HepG2 (cell line): Measurements from ENCODE around the gene C22orf31. TPM values are rescaled to one million over a fixed set of nuclear protein-coding genes. Genes with fewer than 3 reads are reported as not detected.

ENCODE experiments used
- DPF2 ChIP-seq: sonication (generic); formaldehyde crosslinking; IDR thresholded peaks from 2 replicates; pipeline ENCODE4 v1.4.0; 2020; ENCODE audit warnings: mild to moderate bottlenecking, low read depth, missing genetic modification reagents, borderline replicate concordance
- EP300 ChIP-seq, 3 experiments: sonication (generic) in 1 of 3; formaldehyde crosslinking in 1 of 3; IDR thresholded peaks; 2 replicates each; pipeline versions ENCODE4 v1.5.1 to v1.6.1; 2011 to 2020; ENCODE audit warnings: low read depth in 2 of 3, low read length in 2 of 3, borderline replicate concordance in 1 of 3, improper control_type of control experiment in 1 of 3, mild to moderate bottlenecking in 1 of 3, missing genetic modification reagents in 1 of 3, moderate library complexity in 1 of 3
- ETV5 ChIP-seq: IDR thresholded peaks from 2 replicates; pipeline ENCODE4 v1.6.1; 2018; ENCODE audit warnings: missing biosample characterization, missing genetic modification reagents, inconsistent platforms, borderline replicate concordance
- FOXA1 ChIP-seq, 2 experiments: fragments of 450-650 bp in 1 of 2; sonication (generic) in 1 of 2; formaldehyde crosslinking in 1 of 2; IDR thresholded peaks; 2 replicates each; pipeline versions ENCODE4 v1.4.0 to v1.6.1; 2016 to 2020; ENCODE audit warnings: missing genetic modification reagents in 1 of 2
- HNF4A ChIP-seq: sonication (generic); formaldehyde crosslinking; IDR thresholded peaks from 2 replicates; pipeline ENCODE4 v1.4.0; 2020; ENCODE audit warnings: missing genetic modification reagents
- SETDB1 ChIP-seq: sonication (generic); formaldehyde crosslinking; IDR thresholded peaks from 2 replicates; pipeline ENCODE4 v1.5.1; 2020; ENCODE audit warnings: missing genetic modification reagents, mild to moderate bottlenecking, borderline replicate concordance
- SMYD3 ChIP-seq: sonication (generic); formaldehyde crosslinking; IDR thresholded peaks from 2 replicates; pipeline ENCODE4 v1.8.1; 2023; ENCODE audit warnings: mild to moderate bottlenecking, missing genetic modification reagents
- ZNF30 ChIP-seq: sonication (generic); formaldehyde crosslinking; IDR thresholded peaks from 2 replicates; pipeline ENCODE4 v1.5.0; 2020; ENCODE audit warnings: mild to moderate bottlenecking, missing genetic modification reagents
- ZNF777 ChIP-seq: sonication (generic); formaldehyde crosslinking; IDR thresholded peaks from 2 replicates; pipeline ENCODE4 v1.4.0; 2020; ENCODE audit warnings: missing genetic modification reagents
- ZNF878 ChIP-seq: sonication (generic); formaldehyde crosslinking; IDR thresholded peaks from 2 replicates; pipeline ENCODE4 v1.8.1; 2023; ENCODE audit warnings: mild to moderate bottlenecking, missing genetic modification reagents, moderate library complexity
- ZNF883 ChIP-seq: sonication (generic); formaldehyde crosslinking; IDR thresholded peaks from 2 replicates; pipeline ENCODE4 v1.5.1; 2020; ENCODE audit warnings: mild to moderate bottlenecking, missing genetic modification reagents; ENCODE audit errors: not compliant biosample characterization
- polyA plus RNA-seq, 8 experiments: library from polyadenylated mRNA; depleted of rRNA in 3 of 8; stranded (reverse) in 7 of 8; unstranded in 1 of 8; fragments of >200 nt; fragmentation: Illumina TruSeq in 4 of 8; extraction: Trizol in 4 of 8; gene quantifications; 2 replicates each; pipeline versions ENCODE4 v1.2.1 to v1.2.3, GENCODE V29; 2011 to 2016; ENCODE audit warnings: low read depth in 4 of 8, missing spikeins in 1 of 8, mixed read lengths in 1 of 8; ENCODE audit not compliant: insufficient read depth in 1 of 8
- total RNA-seq, 5 experiments: library from RNA; depleted of rRNA; stranded (reverse); fragments of >200 nt; fragmentation: Illumina TruSeq; extraction: Trizol; gene quantifications; 2 replicates each; pipeline ENCODE4 v1.2.3, GENCODE V29; 2016; ENCODE audit warnings: low read depth in 1 of 5
- TF ChIP-seq, protein P1 (sequence below): sonication (generic); formaldehyde crosslinking; IDR thresholded peaks from 2 replicates; pipeline ENCODE4 v1.4.0; 2020; ENCODE audit warnings: missing genetic modification reagents, borderline replicate concordance
- TF ChIP-seq, protein P2 (sequence below): sonication (generic); formaldehyde crosslinking; IDR thresholded peaks from 2 replicates; pipeline ENCODE4 v1.5.0; 2020; ENCODE audit warnings: missing genetic modification reagents
- TF ChIP-seq, protein P3 (sequence below): sonication (generic); formaldehyde crosslinking; IDR thresholded peaks from 2 replicates; pipeline ENCODE4 v1.4.0; 2020; ENCODE audit warnings: missing genetic modification reagents
- TF ChIP-seq, protein P4 (sequence below): sonication (generic); formaldehyde crosslinking; IDR thresholded peaks from 2 replicates; pipeline ENCODE4 v1.4.0; 2020; ENCODE audit warnings: mild to moderate bottlenecking, missing genetic modification reagents, borderline replicate concordance
- TF ChIP-seq, protein P5 (sequence below): sonication (generic); formaldehyde crosslinking; IDR thresholded peaks from 2 replicates; pipeline ENCODE4 v1.9.0; 2021; ENCODE audit warnings: missing genetic modification reagents, borderline replicate concordance

Gene C22orf31
- total and polyA plus RNA-seq, 2 of the 13 experiments (the other 11 are each of a cell fraction or from before 2014, with no cell fraction given), result not detected

DNA sequence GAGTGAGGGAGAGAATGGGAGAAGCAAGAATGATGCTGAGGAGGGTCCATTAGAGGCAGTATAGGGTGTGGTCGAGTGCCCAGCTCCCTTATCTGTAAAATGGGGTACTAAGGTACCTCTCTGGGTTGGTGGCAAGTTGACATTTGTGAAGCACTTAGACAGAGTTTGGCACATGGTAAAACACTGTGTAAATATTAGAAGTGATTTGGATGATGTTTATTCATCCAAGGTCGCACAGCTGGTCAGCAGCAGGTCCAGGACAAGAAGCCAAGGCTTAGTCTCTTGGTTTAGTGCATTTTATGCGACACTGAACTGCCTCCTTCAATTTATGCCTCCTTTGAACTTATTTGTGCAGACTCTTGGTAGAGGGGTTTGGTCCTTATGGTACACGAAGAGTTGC lies 30.6 kb upstream of the C22orf31 start (continued):
- no peak for TF ChIP-seq ZNF30 (CRISPR knock-in tag)
- TF ChIP-seq FOXA1 (IDR thresholded peaks at IDR 0.05), result no peak
- peak; percentile 66 for TF ChIP-seq FOXA1 (CRISPR knock-in tag; IDR thresholded peaks at IDR 0.05)
- TF ChIP-seq, protein P1, sequence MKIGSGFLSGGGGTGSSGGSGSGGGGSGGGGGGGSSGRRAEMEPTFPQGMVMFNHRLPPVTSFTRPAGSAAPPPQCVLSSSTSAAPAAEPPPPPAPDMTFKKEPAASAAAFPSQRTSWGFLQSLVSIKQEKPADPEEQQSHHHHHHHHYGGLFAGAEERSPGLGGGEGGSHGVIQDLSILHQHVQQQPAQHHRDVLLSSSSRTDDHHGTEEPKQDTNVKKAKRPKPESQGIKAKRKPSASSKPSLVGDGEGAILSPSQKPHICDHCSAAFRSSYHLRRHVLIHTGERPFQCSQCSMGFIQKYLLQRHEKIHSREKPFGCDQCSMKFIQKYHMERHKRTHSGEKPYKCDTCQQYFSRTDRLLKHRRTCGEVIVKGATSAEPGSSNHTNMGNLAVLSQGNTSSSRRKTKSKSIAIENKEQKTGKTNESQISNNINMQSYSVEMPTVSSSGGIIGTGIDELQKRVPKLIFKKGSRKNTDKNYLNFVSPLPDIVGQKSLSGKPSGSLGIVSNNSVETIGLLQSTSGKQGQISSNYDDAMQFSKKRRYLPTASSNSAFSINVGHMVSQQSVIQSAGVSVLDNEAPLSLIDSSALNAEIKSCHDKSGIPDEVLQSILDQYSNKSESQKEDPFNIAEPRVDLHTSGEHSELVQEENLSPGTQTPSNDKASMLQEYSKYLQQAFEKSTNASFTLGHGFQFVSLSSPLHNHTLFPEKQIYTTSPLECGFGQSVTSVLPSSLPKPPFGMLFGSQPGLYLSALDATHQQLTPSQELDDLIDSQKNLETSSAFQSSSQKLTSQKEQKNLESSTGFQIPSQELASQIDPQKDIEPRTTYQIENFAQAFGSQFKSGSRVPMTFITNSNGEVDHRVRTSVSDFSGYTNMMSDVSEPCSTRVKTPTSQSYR (CRISPR knock-in tag), result no peak
- no peak for TF ChIP-seq ZNF878 (CRISPR knock-in tag)
- no peak for TF ChIP-seq HNF4A
- TF ChIP-seq ETV5, result no peak
- TF ChIP-seq DPF2, result no peak
- no peak for TF ChIP-seq ZNF883
- TF ChIP-seq, protein P2, sequence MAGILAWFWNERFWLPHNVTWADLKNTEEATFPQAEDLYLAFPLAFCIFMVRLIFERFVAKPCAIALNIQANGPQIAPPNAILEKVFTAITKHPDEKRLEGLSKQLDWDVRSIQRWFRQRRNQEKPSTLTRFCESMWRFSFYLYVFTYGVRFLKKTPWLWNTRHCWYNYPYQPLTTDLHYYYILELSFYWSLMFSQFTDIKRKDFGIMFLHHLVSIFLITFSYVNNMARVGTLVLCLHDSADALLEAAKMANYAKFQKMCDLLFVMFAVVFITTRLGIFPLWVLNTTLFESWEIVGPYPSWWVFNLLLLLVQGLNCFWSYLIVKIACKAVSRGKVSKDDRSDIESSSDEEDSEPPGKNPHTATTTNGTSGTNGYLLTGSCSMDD (CRISPR knock-in tag), result no peak
- no peak for TF ChIP-seq EP300 (IDR thresholded peaks at IDR 0.05; ENCODE audit: low read depth in 2 of 2, low read length in 2 of 2)
- TF ChIP-seq EP300 (CRISPR knock-in tag; IDR thresholded peaks at IDR 0.05; ENCODE audit: borderline replicate concordance), result no peak
- TF ChIP-seq, protein P3, sequence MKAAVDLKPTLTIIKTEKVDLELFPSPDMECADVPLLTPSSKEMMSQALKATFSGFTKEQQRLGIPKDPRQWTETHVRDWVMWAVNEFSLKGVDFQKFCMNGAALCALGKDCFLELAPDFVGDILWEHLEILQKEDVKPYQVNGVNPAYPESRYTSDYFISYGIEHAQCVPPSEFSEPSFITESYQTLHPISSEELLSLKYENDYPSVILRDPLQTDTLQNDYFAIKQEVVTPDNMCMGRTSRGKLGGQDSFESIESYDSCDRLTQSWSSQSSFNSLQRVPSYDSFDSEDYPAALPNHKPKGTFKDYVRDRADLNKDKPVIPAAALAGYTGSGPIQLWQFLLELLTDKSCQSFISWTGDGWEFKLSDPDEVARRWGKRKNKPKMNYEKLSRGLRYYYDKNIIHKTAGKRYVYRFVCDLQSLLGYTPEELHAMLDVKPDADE (CRISPR knock-in tag), result no peak
- no peak for TF ChIP-seq SMYD3 (CRISPR knock-in tag)
- TF ChIP-seq, protein P4, sequence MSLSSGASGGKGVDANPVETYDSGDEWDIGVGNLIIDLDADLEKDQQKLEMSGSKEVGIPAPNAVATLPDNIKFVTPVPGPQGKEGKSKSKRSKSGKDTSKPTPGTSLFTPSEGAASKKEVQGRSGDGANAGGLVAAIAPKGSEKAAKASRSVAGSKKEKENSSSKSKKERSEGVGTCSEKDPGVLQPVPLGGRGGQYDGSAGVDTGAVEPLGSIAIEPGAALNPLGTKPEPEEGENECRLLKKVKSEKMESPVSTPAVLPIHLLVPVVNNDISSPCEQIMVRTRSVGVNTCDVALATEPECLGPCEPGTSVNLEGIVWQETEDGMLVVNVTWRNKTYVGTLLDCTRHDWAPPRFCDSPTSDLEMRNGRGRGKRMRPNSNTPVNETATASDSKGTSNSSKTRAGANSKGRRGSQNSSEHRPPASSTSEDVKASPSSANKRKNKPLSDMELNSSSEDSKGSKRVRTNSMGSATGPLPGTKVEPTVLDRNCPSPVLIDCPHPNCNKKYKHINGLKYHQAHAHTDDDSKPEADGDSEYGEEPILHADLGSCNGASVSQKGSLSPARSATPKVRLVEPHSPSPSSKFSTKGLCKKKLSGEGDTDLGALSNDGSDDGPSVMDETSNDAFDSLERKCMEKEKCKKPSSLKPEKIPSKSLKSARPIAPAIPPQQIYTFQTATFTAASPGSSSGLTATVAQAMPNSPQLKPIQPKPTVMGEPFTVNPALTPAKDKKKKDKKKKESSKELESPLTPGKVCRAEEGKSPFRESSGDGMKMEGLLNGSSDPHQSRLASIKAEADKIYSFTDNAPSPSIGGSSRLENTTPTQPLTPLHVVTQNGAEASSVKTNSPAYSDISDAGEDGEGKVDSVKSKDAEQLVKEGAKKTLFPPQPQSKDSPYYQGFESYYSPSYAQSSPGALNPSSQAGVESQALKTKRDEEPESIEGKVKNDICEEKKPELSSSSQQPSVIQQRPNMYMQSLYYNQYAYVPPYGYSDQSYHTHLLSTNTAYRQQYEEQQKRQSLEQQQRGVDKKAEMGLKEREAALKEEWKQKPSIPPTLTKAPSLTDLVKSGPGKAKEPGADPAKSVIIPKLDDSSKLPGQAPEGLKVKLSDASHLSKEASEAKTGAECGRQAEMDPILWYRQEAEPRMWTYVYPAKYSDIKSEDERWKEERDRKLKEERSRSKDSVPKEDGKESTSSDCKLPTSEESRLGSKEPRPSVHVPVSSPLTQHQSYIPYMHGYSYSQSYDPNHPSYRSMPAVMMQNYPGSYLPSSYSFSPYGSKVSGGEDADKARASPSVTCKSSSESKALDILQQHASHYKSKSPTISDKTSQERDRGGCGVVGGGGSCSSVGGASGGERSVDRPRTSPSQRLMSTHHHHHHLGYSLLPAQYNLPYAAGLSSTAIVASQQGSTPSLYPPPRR, result peak; percentile 77; the same call in 1 of the 2 replicates
- TF ChIP-seq, protein P5, sequence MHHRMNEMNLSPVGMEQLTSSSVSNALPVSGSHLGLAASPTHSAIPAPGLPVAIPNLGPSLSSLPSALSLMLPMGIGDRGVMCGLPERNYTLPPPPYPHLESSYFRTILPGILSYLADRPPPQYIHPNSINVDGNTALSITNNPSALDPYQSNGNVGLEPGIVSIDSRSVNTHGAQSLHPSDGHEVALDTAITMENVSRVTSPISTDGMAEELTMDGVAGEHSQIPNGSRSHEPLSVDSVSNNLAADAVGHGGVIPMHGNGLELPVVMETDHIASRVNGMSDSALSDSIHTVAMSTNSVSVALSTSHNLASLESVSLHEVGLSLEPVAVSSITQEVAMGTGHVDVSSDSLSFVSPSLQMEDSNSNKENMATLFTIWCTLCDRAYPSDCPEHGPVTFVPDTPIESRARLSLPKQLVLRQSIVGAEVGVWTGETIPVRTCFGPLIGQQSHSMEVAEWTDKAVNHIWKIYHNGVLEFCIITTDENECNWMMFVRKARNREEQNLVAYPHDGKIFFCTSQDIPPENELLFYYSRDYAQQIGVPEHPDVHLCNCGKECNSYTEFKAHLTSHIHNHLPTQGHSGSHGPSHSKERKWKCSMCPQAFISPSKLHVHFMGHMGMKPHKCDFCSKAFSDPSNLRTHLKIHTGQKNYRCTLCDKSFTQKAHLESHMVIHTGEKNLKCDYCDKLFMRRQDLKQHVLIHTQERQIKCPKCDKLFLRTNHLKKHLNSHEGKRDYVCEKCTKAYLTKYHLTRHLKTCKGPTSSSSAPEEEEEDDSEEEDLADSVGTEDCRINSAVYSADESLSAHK (CRISPR knock-in tag), result no peak
- no peak for TF ChIP-seq SETDB1 (CRISPR knock-in tag)
- no peak for TF ChIP-seq ZNF777
